Left lung (tissue), 10 donors: ENCODE measurements around the gene KRT74. TPM values are rescaled to one million over a fixed set of nuclear protein-coding genes. Genes with fewer than 3 reads are reported as not detected.

Experiments used
- ATAC-seq: fragments of 200-7000 bp; cut with Tn5 transposase; one replicate; pipeline ENCODE4 v1.9.1; 2020; ENCODE audit warnings: moderate library complexity
- DNase-seq, 4 donors: peaks; one replicate each; pipeline ENCODE4 v3.0.0-alpha.2; 2013 to 2020
- H3K27ac ChIP-seq, 2 donors: fragments of 200-600 bp; sonication (generic) in 1 of 2; one replicate each; pipeline versions ENCODE4 v1.5.0 to v1.8.0; 2020 to 2021
- H3K27me3 ChIP-seq, 2 donors: fragments of 200-600 bp; sonication (generic) in 1 of 2; one replicate each; pipeline versions ENCODE4 v1.5.0 to v1.8.0; 2020 to 2021
- H3K36me3 ChIP-seq, 2 donors: fragments of 200-600 bp; sonication (generic) in 1 of 2; one replicate each; pipeline versions ENCODE4 v1.5.0 to v1.8.0; 2020 to 2021
- H3K4me1 ChIP-seq, 2 donors: fragments of 200-600 bp; one replicate each; pipeline ENCODE4 v1.8.0; 2021
- H3K4me3 ChIP-seq, 2 donors: fragments of 200-600 bp; sonication (generic) in 1 of 2; one replicate each; pipeline versions ENCODE4 v1.5.0 to v1.8.0; 2020 to 2021; ENCODE audit warnings: mild to moderate bottlenecking in 1 of 2
- H3K9me3 ChIP-seq, 2 donors: fragments of 200-600 bp; sonication (generic) in 1 of 2; one replicate each; pipeline versions ENCODE4 v1.5.0 to v1.8.0; 2020 to 2021
- CTCF ChIP-seq, 2 donors: fragments of 200-600 bp; sonication (generic) in 1 of 2; IDR thresholded peaks; one replicate each; pipeline versions ENCODE4 v1.5.0 to v1.8.0; 2021; ENCODE audit warnings: antibody characterized with exemption in 2 of 2
- intact Hi-C, 2 donors: fragments of 100-400 bp; cut with DNase I; formaldehyde crosslinking; loops; one replicate each; pipeline versions ENCODE4 v1.11.2 to v1.14.2; 2022
- polyA plus RNA-seq, 6 donors: library from polyadenylated mRNA; unstranded; fragments of 120-200 nt; gene quantifications; one replicate each; pipeline ENCODE4 v1.2.1, GENCODE V29; 2013; ENCODE audit not compliant: insufficient read length in 6 of 6
- total RNA-seq, 2 donors: library from RNA; stranded (reverse); fragmentation: NEBNext Ultra II Directional; extraction: Animal tissue kit (Norgen Biotek cat#: 25700); gene quantifications; one replicate each; pipeline ENCODE4 v1.2.1, GENCODE V29; 2021
- donor health status: DM: no; HTN: yes; CAD: no.
- donor health status: DM: no; HTN: no; CAD: no.

Gene KRT74
- total and polyA plus RNA-seq, 8 donors, result not detected

GRCh38 chr12:52578469-52578868 lies 4.8 kb upstream of the KRT74 start:
- H3K4me3 ChIP-seq, result no peak overlapping the region
- intact Hi-C loops, result no loop called here

GRCh38 chr12:52577316-52577715 lies 3.7 kb upstream of the KRT74 start:
- Histone ChIP-seq H3K4me1 (no peaks in the 10 kb centered on the region), H3K27me3 (peaks cover 0 to 40% of the 10 kb centered on the region in 2 donors), H3K9me3 (no peaks in the 10 kb centered on the region), H3K27ac (no peak overlapping the region), H3K4me3 (no peak overlapping the region), H3K36me3 (no peaks in the 10 kb centered on the region)
- no peak for TF ChIP-seq CTCF (IDR thresholded peaks at IDR 0.05)
- ATAC-seq (no peak), DNase-seq (no peak)
- intact Hi-C loops, result no loop called here

More at GRCh38 chr12:52578469-52578868, 4.8 kb upstream of the KRT74 start:
- no peaks in the 10 kb centered on the region for H3K9me3 ChIP-seq
- H3K27ac ChIP-seq, result no peak overlapping the region
- no peaks in the 10 kb centered on the region for H3K4me1 ChIP-seq
- no peak for DNase-seq
- TF ChIP-seq CTCF (IDR thresholded peaks at IDR 0.05), result no peak
- no peak for ATAC-seq
- no peaks in the 10 kb centered on the region for H3K36me3 ChIP-seq
- peaks cover 0 to 42% of the 10 kb centered on the region in 2 donors for H3K27me3 ChIP-seq

- no peaks in the 10 kb centered on the region for H3K36me3 ChIP-seq
- TF ChIP-seq CTCF (IDR thresholded peaks at IDR 0.05), result no peak
- DNase-seq, result no peak
- H3K27me3 ChIP-seq, result peaks cover 0 to 42% of the 10 kb centered on the region in 2 donors
- H3K4me3 ChIP-seq, result no peak overlapping the region
- no peak overlapping the region for H3K27ac ChIP-seq
- intact Hi-C loops, result no loop called here
- ATAC-seq, result no peak
- H3K9me3 ChIP-seq, result no peaks in the 10 kb centered on the region
- H3K4me1 ChIP-seq, result no peaks in the 10 kb centered on the region
These were observed 2.3 kb upstream of the KRT74 start for GRCh38 chr12:52575948-52576347.

- Histone ChIP-seq H3K27ac (no peak overlapping the region), H3K4me1 (no peaks in the 10 kb centered on the region), H3K9me3 (no peaks in the 10 kb centered on the region), H3K27me3 (peaks cover 0 to 49% of the 10 kb centered on the region in 2 donors), H3K36me3 (no peaks in the 10 kb centered on the region), H3K4me3 (no peak overlapping the region)
- ATAC-seq (no peak), DNase-seq (no peak)
- intact Hi-C loops, result no loop called here
- no peak for TF ChIP-seq CTCF (IDR thresholded peaks at IDR 0.05)
These were observed 1.6 kb upstream of the KRT74 start for GRCh38 chr12:52575256-52575655.

- ATAC-seq, result no peak
- H3K27me3 ChIP-seq, result peaks cover 0 to 55% of the 10 kb centered on the region in 2 donors
- TF ChIP-seq CTCF (IDR thresholded peaks at IDR 0.05), result no peak
- DNase-seq, result no peak
- no peak overlapping the region for H3K27ac ChIP-seq
- intact Hi-C loops, result no loop called here
- H3K36me3 ChIP-seq, result no peaks in the 10 kb centered on the region
- no peak overlapping the region for H3K4me3 ChIP-seq
- H3K4me1 ChIP-seq, result no peaks in the 10 kb centered on the region
- H3K9me3 ChIP-seq, result no peaks in the 10 kb centered on the region
These were observed 337 bp downstream of the KRT74 start for GRCh38 chr12:52573306-52573705.
